GM18861 (cell line): ENCODE data around the gene PSMA7.

Experiments used
- ATAC-seq: cut with Tn5 transposase; IDR thresholded peaks from one replicate; pipeline ENCODE4 v1.9.1; 2021; ENCODE audit not compliant: unreplicated experiment

PSMA7 gene

DNA sequence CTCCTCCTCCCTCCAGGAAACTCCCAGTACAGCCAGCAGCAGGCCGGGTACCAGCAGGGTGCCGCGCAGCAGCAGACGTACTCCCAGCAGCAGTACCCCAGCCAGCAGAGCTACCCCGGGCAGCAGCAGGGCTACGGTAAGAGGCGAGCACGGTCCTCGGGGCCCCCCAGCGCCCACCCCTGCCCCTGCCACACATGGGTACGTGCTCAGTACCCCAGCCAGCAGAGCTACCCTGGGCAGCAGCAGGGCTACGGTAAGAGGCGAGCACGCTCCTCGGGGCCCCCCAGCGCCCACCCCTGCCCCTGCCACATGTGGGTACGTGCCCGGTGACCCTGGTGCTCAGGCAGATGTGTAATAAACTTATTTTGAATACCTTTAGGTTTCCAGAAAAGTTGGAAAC is 29.5 kb upstream of the PSMA7 start:
- ATAC-seq: no peak

- ATAC-seq: no peak
Measured at GRCh38 chr20:62171245-62171644, 28.1 kb upstream of the PSMA7 start.

GRCh38 chr20:62170536-62170935 is 27.3 kb upstream of the PSMA7 start:
- ATAC-seq: no peak

- no peak for ATAC-seq
Measured at GRCh38 chr20:62168890-62169435, 25.8 kb upstream of the PSMA7 start.

DNA sequence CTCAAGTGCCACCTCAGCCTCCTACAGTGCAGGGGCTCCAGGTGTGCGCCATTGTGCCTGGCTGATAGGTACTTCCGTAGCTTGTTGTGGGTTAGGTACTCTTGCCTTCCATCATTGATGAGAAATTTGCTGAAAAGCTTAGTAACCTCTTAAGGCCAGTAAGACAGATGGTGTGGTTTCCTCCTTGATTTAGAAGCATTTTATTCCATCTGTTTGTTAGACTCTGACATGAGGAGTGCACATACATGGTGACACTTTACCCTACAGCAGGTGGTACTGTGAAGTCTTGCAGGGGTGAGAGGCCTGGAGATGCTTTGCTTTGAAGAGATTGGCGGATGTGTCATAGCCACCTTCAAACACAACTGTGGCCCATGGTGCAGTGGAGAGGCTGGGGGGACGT is 24.9 kb upstream of the PSMA7 start:
- no peak for ATAC-seq

DNA sequence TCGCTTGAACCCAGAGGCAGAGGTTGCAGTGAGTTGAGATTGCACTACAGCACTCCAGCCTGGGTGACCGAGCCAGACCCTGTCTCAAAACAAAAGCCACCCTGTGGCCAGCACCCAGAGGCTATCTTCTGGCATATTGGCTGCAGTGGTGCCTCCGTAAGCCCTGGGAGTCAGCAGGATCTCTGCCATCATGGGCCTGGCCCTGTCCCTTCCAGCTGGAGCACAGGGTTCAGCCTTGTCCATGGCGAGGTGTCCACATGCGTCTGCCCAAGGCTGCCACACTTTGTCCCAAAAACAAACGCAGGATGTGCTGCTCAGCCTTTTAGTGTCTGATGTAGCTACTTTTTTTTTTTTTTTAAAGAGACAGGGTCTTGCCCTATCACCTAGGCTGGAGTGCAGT is 24.3 kb upstream of the PSMA7 start:
- no peak for ATAC-seq

- no peak for ATAC-seq
Measured at GRCh38 chr20:62165762-62166399, 22.7 kb upstream of the PSMA7 start.

- no peak for ATAC-seq
Measured at GRCh38 chr20:62164879-62165761, 21.9 kb upstream of the PSMA7 start.

DNA sequence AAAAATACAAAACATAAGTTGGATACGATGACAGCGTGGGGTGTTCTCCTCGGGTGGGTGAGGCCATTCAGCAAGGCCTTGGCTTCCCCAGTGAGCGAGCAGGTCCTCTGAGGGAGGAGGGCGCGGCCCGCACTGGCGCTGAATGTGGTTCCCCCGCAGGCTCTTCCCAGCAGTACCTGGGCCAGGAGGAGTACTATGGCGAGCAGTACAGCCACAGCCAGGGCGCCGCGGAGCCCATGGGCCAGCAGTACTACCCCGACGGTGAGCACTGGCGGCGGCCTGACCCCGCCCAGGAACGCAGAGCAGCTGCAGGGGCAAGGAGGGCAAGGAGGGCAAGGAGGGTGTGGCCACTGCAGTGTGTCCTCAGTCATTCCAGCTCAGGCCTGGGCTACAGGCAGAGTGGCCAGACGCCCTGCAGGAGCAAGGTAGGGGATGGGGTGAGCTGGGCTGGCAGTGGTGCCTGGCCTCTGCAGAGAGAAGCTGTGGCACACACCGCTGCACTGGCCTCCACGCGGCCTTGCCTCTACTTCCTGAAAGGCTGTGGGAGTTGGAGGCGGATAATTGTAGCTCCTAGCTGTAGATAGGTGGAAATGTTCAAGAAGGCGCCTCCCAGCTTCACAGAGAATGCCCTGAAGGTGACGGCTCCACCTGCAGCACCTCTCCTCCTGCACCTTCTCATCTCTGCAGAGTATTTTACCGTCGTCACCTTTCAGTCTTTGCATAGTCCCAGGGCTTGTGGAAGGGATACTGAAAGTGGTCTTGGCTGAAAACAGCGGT is 21.0 kb upstream of the PSMA7 start:
- ATAC-seq: no peak

- no peak for ATAC-seq
Measured at GRCh38 chr20:62163485-62163865, 20.3 kb upstream of the PSMA7 start.

GRCh38 chr20:62162765-62163484 is 19.7 kb upstream of the PSMA7 start:
- no peak for ATAC-seq

DNA sequence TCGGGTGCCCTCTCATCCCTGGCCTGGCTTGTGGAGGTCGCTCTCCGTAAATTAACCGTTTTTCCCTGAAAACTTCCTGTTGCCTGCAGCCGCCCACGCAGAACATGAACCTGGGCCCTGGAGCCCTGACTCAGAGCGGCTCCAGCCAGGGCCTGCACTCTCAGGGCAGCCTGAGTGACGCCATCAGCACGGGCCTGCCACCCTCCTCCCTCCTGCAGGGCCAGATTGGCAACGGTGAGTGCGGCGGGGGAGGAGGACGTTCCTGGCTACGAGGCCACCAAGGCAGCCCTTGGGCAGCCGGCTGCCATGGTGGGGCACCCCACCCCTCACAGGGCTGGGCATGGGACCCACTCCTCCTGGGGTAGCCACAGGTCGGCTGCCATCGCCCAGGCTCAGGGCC is 18.2 kb upstream of the PSMA7 start:
- no peak for ATAC-seq

DNA sequence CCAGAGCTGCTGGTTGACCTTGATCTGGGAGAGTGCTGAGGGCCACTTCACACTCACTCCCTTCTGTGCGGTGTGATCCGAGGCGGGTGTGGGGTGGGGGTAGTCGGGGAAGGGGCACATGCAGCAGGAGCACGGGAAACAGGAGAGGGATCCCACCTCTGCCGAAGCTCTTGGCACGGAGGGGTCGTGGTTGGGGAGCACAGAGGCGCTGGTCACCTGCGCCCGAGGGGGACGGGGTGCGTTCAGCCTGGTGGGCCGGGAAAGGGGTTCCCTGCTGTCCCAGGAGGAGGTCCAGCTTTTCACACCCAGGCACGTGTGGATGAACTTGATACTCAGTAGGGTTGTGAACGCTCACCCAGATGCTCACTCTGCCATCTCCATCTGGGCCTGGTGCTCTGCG is 17.7 kb upstream of the PSMA7 start:
- ATAC-seq: no peak

GRCh38 chr20:62160253-62160652 is 17.1 kb upstream of the PSMA7 start:
- no peak for ATAC-seq

GRCh38 chr20:62159839-62160238 is 16.6 kb upstream of the PSMA7 start:
- no peak for ATAC-seq

- no peak for ATAC-seq
Measured at GRCh38 chr20:62159052-62159451, 15.9 kb upstream of the PSMA7 start.

DNA sequence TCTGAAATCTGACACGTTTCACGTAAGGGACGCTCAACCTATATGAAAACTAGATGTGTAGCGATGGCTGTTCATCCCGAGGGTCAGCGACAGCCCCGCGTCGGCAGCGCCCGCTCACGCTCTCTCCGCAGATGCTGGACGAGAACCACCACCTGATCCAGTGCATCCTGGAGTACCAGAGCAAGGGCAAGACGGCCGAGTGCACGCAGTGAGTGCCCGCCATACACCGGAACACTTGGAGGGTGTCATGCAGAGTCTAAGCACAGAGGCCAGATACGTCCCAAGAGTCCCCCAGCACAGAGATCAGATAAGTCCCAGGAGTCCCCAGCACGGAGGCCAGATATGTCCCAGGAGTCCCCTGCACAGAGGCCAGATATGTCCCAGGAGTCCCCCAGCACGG is 15.3 kb upstream of the PSMA7 start:
- no peak for ATAC-seq

DNA sequence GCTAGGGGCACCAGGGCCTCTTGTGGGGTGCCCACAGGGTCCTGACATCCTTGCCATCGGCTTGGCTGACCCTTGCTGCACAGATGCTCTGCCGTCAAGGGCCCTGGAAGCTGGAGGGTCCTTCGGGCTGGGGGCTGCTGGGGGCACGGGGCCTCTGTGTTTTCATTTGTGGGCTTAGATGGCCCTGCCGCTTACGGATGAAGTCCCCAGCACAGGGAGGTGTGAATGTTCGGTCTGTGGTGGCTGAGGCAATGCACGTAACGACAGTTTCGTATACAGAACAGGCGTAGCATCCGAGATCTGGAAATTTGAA is 14.8 kb upstream of the PSMA7 start:
- no peak for ATAC-seq

- ATAC-seq: no peak
Measured at GRCh38 chr20:62157387-62158087, 14.3 kb upstream of the PSMA7 start.

GRCh38 chr20:62156592-62157386 is 13.6 kb upstream of the PSMA7 start:
- ATAC-seq: no peak
